ENCODE measurements around the gene TWNK. TPM values are rescaled to one million over a fixed set of nuclear protein-coding genes. Genes with fewer than 3 reads are reported as not detected.

Gene TWNK
- total RNA-seq, 1 donor from 2014 or later, result 11.5 TPM

- Histone ChIP-seq H3K27ac (no peak overlapping the region), H3K9me3 (no peaks in the 10 kb centered on the region), H3K4me3 (no peak overlapping the region), H3K36me3 (peaks cover 50 to 52% of the 10 kb centered on the region in 2 donors), H3K4me1 (peaks cover 14 to 16% of the 10 kb centered on the region in 2 donors), H3K27me3 (no peaks in the 10 kb centered on the region)
- TF ChIP-seq CTCF (IDR thresholded peaks at IDR 0.05), result no peak
- no peak for DNase-seq (ENCODE audit: low spot score in 2 of 2)
- intact Hi-C loops (cut with DNase I), result loop anchor here (10.0 kb wide), 1 partner anchor 1639 kb away; the partner anchor contains the start of gene TRIM8
These were observed 18.7 kb downstream of the TWNK start for GRCh38 chr10:101005869-101006567.

- intact Hi-C loops (cut with DNase I), result loop anchor here (10.0 kb wide), 1 partner anchor 1638 kb away; the partner anchor contains the start of gene TRIM8
- H3K4me3 ChIP-seq, result no peak overlapping the region
- no peak for TF ChIP-seq CTCF (IDR thresholded peaks at IDR 0.05)
- no peaks in the 10 kb centered on the region for H3K27me3 ChIP-seq
- no peak for DNase-seq (ENCODE audit: low spot score in 2 of 2)
- no peak overlapping the region for H3K27ac ChIP-seq
- H3K9me3 ChIP-seq, result no peaks in the 10 kb centered on the region
- peaks cover 50 to 52% of the 10 kb centered on the region in 2 donors for H3K36me3 ChIP-seq
- H3K4me1 ChIP-seq, result peaks cover 11 to 14% of the 10 kb centered on the region in 2 donors
These were observed 19.3 kb downstream of the TWNK start for GRCh38 chr10:101006593-101007098.

GRCh38 chr10:101007099-101007711, 19.9 kb downstream of the TWNK start:
- no peak overlapping the region for H3K4me3 ChIP-seq
- peaks cover 50 to 52% of the 10 kb centered on the region in 2 donors for H3K36me3 ChIP-seq
- no peak for DNase-seq (ENCODE audit: low spot score in 2 of 2)
- peak overlapping the region; percentile 39 to 53 for H3K27ac ChIP-seq
- no peaks in the 10 kb centered on the region for H3K9me3 ChIP-seq
- no peak for TF ChIP-seq CTCF (IDR thresholded peaks at IDR 0.05)
- intact Hi-C loops (cut with DNase I), result loop anchor here (10.0 kb wide), 1 partner anchor 1638 kb away; the partner anchor contains the start of gene TRIM8
- H3K27me3 ChIP-seq, result no peaks in the 10 kb centered on the region
- peaks cover 5 to 9% of the 10 kb centered on the region in 2 donors for H3K4me1 ChIP-seq

- TF ChIP-seq CTCF (IDR thresholded peaks at IDR 0.05), result no peak
- intact Hi-C loops (cut with DNase I), result loop anchor here (10.0 kb wide), 1 partner anchor 1637 kb away; the partner anchor contains the start of gene TRIM8
- H3K4me3 ChIP-seq, result no peak overlapping the region
- peaks cover 42 to 44% of the 10 kb centered on the region in 2 donors for H3K36me3 ChIP-seq
- no peaks in the 10 kb centered on the region for H3K9me3 ChIP-seq
- DNase-seq (ENCODE audit: low spot score in 2 of 2), result peak in 1 of 2 donors; percentile 61
- peak overlapping the region; percentile 41 to 45 for H3K27ac ChIP-seq
- peaks cover 8% of the 10 kb centered on the region in 2 donors for H3K4me1 ChIP-seq
- no peaks in the 10 kb centered on the region for H3K27me3 ChIP-seq
These were observed 20.8 kb downstream of the TWNK start for GRCh38 chr10:101007915-101008822.

- Histone ChIP-seq H3K27me3 (no peaks in the 10 kb centered on the region), H3K9me3 (no peaks in the 10 kb centered on the region), H3K4me3 (no peak overlapping the region), H3K27ac (peak overlapping the region; percentile 41 to 45), H3K36me3 (peaks cover 35 to 36% of the 10 kb centered on the region in 2 donors), H3K4me1 (peaks cover 9 to 12% of the 10 kb centered on the region in 2 donors)
- no peak for TF ChIP-seq CTCF (IDR thresholded peaks at IDR 0.05)
- DNase-seq (ENCODE audit: low spot score in 2 of 2), result peak in 1 of 2 donors; percentile 54
- intact Hi-C loops (cut with DNase I), result loop anchor here (10.0 kb wide), 1 partner anchor 1636 kb away; the partner anchor contains the start of gene TRIM8
These were observed 21.6 kb downstream of the TWNK start for GRCh38 chr10:101008823-101009423.

Measured in ascending aorta (tissue), 2 donors.